RKO (cell line): ENCODE data around the gene SPINT2.
"Not testable (repeated sequence)": the region's sequence is repeated elsewhere in the genome, so short reads cannot be mapped to it uniquely, and the experiment has no call there.

Source experiments
- DNase-seq: peaks from one replicate; pipeline ENCODE4 v3.0.0-alpha.2; 2016; ENCODE audit warnings: low spot score

SPINT2 gene

GRCh38 chr19:38243279-38243673, 21.1 kb upstream of the SPINT2 start:
- no peak for DNase-seq

GRCh38 chr19:38245826-38246498, 18.4 kb upstream of the SPINT2 start:
- no peak for DNase-seq

GRCh38 chr19:38247126-38247525, 17.2 kb upstream of the SPINT2 start:
- DNase-seq = no peak

GRCh38 chr19:38247734-38248268, 16.6 kb upstream of the SPINT2 start:
- DNase-seq = no peak

- no peak for DNase-seq
These were observed 16.0 kb upstream of the SPINT2 start for GRCh38 chr19:38248421-38248820.

- no peak for DNase-seq
These were observed 13.9 kb upstream of the SPINT2 start for GRCh38 chr19:38250428-38250820.

GRCh38 chr19:38250821-38251563, 13.4 kb upstream of the SPINT2 start:
- DNase-seq = no peak

- no peak for DNase-seq
These were observed 12.8 kb upstream of the SPINT2 start for GRCh38 chr19:38251564-38252051.

GRCh38 chr19:38252385-38252784, 12.0 kb upstream of the SPINT2 start:
- DNase-seq = no peak

- no peak for DNase-seq
These were observed 11.3 kb upstream of the SPINT2 start for GRCh38 chr19:38252941-38253691.

GRCh38 chr19:38253788-38254187, 10.6 kb upstream of the SPINT2 start:
- no peak for DNase-seq

GRCh38 chr19:38255383-38256014, 8.9 kb upstream of the SPINT2 start:
- DNase-seq = no peak

GRCh38 chr19:38261942-38262341, 2.4 kb upstream of the SPINT2 start:
- not testable (repeated sequence) for DNase-seq

GRCh38 chr19:38262585-38263268, 1.6 kb upstream of the SPINT2 start:
- DNase-seq = no peak

- peak; percentile 51 for DNase-seq
These were observed 486 bp upstream of the SPINT2 start for GRCh38 chr19:38263689-38264485.

- DNase-seq = no peak
These were observed 964 bp downstream of the SPINT2 start for GRCh38 chr19:38265213-38265861.

GRCh38 chr19:38265921-38266429, 1.6 kb downstream of the SPINT2 start:
- no peak for DNase-seq

- peak; percentile 27 for DNase-seq
These were observed 2.7 kb downstream of the SPINT2 start for GRCh38 chr19:38266981-38267597.

GRCh38 chr19:38267761-38268483, 3.5 kb downstream of the SPINT2 start:
- no peak for DNase-seq
